HK-2 (cell line): ENCODE results near the gene SDC3.

ENCODE experiments used
- DNase-seq: peaks from one replicate; pipeline ENCODE4 v3.0.0-alpha.2; 2018; ENCODE audit not compliant: unreplicated experiment

SDC3 gene

DNA sequence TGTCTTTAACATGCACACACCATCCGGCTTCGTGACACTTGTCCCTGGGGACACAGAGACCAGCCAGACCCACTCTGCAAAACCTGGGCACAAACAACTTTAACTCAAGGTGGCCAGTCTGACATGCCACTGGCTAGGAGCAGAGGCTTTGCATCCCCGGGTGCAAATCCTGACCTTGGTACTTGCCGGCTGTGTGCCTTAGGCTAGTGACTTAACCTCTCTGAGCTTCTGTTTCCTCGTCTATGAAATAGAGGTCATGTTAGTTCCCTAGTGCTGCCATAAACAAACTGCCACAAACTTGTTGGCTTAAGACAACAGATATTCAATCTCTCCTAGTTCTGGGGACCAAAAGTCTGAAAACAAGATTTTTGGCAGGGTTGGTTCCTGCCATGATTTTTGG is 60.4 kb downstream of the SDC3 start:
- no peak for DNase-seq

GRCh38 chr1:30847358-30847972 is 61.1 kb downstream of the SDC3 start:
- peak; percentile 18 for DNase-seq

DNA sequence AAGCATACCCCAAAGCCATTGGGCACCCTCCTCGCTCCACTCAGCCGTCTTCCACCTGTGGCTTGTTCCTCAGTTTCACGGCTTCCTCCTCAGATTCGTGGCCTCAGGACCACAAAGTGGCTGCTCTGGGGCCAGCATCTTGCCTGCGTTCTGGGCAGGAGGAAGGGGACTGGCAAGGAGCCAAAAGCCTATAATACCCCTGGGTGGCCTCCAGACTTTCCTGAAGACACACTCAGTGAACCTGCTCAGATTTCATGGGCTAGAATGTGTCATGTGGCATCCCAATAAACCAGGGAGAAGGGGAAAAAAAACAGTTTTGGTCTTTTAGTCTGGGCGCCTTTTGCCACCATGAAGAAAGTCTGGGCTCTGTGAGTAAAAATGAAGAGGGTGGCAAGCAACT is 62.0 kb downstream of the SDC3 start:
- DNase-seq, result no peak

GRCh38 chr1:30845904-30846290 is 62.7 kb downstream of the SDC3 start:
- no peak for DNase-seq

- DNase-seq, result no peak
Measured at GRCh38 chr1:30845237-30845903, 63.2 kb downstream of the SDC3 start.

- DNase-seq, result no peak
Measured at GRCh38 chr1:30844631-30845030, 63.9 kb downstream of the SDC3 start.

DNA sequence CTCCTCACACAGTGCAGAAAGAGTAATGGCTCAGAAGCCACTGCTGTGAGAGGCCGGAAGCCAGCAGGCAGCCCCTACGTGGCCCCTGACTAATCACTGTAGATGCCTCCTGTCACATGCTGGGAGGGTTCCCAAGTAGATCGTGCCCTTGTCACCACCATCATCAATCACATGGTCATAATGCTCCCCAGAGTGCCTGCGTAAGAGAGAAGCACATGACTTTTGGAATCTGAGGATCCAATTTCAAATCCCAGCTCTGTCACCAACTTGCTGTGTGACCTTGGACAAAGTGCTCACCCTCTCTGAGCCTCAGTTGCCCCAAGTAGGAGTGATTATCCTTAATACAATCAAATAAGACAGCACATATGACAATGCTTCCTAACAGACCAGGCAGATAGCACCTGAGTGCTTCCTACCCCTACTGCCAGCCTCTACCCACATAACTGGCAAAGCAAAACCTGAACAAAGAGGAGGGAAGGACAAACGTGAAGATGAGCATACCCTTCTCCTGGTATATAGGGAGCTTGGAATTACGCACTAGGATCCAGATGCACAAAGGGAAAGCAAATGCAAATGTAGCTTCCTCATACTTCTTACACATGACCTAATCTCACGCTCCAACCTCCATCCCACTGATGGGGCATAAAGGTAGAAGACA is 65.7 kb downstream of the SDC3 start:
- no peak for DNase-seq

DNA sequence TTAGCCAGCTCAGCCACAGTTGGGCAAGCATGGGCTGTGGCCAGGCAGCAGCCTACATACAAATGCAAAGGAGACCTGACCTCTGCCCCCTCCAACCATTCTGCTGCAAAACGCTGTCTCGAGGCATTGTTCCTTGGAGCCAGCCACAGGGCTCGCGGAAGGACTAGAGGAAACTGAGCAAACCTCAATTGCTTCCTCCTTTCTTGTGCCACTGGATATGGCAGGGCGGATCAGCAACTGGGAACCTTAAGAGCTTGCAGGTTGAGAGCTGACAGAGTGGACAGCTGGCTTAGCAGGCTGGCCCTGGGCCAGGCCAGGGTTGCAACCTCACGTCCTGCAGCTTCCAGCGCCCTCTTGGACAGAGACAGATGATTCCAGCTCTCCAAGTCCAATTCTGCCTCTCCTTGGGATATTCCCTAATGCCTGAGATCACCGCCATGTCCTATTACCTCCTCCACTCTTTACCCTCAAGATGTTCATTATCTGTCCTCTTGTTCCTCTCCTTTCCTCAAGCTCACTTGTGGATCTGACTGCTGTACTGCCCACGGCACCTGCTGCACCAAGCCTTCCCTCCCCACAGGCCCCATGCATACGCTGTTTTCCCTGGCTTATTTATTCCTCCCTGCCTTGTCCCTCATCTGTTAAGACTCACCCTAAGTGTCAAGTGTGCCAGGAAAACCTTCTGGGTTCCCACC is 67.5 kb downstream of the SDC3 start:
- no peak for DNase-seq

GRCh38 chr1:30839827-30840359 is 68.7 kb downstream of the SDC3 start:
- DNase-seq, result no peak

- DNase-seq, result no peak
Measured at GRCh38 chr1:30838996-30839395, 69.6 kb downstream of the SDC3 start.

- no peak for DNase-seq
Measured at GRCh38 chr1:30837653-30838052, 70.9 kb downstream of the SDC3 start.

DNA sequence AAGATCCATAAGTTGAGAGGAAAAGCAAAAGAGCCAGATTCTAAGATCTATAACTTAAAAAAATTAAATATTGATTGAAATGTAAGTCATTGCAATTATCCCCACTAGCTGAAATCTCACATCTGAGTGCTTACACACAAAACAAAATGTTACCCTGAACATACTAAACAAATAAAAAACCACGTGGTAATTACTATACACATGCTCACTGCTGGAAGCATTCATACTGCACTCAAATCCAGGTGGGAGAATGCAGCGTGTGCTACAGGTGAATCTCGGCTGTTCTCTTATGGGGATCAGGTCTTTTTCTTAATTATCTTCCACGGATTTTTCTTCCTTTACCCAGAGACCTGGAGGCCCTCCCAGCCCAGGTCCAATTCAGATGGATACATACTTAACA is 74.3 kb downstream of the SDC3 start:
- no peak for DNase-seq

DNA sequence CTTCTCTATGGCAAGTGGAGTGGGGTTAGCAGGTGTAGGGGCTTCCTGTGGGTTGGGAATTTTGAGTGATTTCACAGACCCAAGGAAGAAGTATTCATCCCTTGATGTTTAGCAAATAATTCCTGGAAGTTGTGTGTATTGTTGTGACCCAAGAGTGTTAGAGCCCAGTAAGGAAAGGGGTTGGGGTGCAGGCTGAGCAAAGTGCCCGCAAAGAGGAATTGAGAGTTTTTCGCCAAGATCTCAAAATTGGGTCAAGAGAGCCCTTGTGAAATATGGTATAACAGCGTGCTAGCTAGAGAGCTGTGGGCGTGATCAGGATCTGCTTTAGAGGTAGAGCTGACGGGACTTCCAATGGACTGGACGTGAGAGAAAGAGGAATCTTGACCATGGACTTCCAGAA is 78.0 kb downstream of the SDC3 start:
- DNase-seq, result no peak

GRCh38 chr1:30829889-30830288 is 78.7 kb downstream of the SDC3 start:
- no peak for DNase-seq

DNA sequence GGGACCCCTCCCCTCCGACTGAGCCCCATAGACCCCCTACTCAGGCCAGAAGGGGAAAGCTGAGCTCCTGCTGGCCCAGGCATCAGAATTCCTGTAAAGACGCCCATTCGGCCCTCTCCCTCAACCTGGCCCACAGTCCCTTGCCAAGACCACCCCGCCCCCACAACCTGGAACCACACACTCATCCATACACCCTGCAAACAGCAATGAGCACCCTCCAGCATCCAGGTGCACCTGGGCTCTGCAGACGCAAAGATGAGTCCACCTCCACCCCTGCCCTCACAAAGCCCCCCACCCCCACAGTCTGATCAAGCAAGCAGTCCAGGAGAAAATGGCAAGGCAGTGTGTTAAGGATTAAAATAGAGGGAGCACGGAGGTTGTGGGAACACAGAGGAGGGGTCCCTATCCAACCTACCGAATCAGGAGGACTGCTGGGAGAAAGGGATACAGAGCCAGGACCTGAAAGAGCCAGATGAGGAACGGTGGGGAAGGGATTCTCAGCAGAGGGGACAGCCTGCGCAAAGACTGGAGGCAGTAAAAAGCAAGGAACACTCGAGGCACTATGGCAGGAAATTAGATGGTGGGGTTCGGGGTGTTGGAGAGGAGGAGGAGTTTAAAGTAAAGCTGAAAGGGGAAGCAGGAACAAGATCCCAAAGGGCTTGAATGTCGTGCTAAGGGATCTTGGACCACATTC is 83.7 kb downstream of the SDC3 start:
- DNase-seq, result no peak

DNA sequence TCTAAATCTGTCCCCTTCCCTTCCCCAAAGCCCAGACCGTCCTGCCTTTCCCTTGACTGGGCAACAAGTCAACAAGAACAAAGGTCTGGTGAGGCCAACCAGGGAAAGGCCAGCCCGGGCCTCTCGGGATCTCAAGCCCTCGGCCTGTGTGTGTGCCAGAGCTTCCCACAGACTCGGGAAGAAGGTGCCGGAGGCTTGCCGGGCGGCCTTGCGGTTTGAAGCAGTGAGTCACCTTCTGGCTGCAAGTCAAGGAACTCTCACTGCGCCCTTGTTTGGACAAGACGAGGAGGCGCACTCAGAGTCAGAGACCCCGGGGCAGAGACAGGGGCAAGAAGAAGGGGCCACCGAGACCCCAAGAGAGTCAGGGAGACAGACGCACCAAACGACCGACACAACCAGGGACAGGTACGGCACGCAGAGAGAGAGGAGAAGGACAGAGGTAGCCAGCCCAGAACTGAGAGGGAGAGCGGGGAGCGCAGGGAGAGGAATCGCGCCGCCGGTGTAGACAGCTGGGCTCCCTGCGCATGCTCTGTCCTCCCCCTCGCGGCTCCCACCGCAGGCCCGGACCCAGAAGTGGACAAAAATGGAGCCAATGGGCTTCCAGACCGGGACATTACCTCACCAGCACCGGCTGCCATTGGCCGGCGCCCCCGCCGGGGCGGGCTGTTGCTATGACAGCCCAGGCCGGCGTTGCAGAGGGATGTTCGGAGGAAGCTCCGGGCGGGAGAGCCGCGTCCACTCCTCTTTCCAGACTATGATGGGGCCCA is 84.4 kb downstream of the SDC3 start:
- DNase-seq, result peak; percentile 96

- no peak for DNase-seq
Measured at GRCh38 chr1:30823627-30823968, 85.0 kb downstream of the SDC3 start.

DNA sequence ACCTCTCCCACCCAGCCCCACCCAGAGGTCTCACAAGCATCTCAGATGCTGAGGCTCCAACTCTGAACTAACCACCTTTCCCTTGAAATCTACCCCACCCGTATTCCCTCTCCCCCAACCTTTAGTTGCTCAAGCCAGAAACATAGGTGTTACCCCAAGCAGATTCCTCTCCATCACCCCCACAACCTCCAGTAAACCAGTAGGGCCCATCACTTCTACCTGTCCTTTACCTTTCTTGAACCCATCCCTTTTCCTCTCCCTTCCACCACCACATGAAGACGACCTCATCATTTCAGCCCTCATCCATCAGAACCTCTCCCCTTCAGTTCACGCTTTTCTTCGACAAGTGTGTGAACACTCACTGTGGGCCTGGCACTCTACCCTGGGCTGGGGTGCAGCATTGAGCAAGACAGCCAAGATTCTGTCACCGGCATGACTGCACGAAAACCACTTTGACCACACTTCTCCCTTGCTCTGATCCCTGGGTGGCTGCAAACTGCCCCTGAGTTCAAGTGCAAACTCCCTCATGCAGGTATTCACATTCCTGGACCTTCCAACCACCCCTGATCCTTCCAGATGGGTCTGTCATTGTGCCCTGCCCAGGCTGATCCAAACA is 85.5 kb downstream of the SDC3 start:
- DNase-seq, result peak; percentile 35

GRCh38 chr1:30822006-30822405 is 86.6 kb downstream of the SDC3 start:
- no peak for DNase-seq

GRCh38 chr1:30820299-30820698 is 88.3 kb downstream of the SDC3 start:
- no peak for DNase-seq
